HepG2 (cell line): ENCODE measurements around the gene CAPN7. TPM values are rescaled to one million over a fixed set of nuclear protein-coding genes. Genes with fewer than 3 reads are reported as not detected.

ENCODE experiments used
- ATM ChIP-seq: fragments of 450-650 bp; IDR thresholded peaks from 2 replicates; pipeline ENCODE4 v1.7.1; 2017; ENCODE audit warnings: mild to moderate bottlenecking, borderline replicate concordance
- CBX1 ChIP-seq: IDR thresholded peaks from one replicate; pipeline ENCODE4 v1.6.1; 2016; ENCODE audit warnings: antibody characterized with exemption, low read depth
- DDIT3 ChIP-seq: sonication (generic); formaldehyde crosslinking; IDR thresholded peaks from 2 replicates; pipeline ENCODE4 v1.4.0; 2020; ENCODE audit warnings: mild to moderate bottlenecking, missing genetic modification reagents
- EHMT2 ChIP-seq: fragments of 200-600 bp; sonication (generic); IDR thresholded peaks from 2 replicates; pipeline ENCODE4 v1.7.0; 2017; ENCODE audit warnings: antibody characterized with exemption, low read depth, low read length, borderline replicate concordance
- FLYWCH1 ChIP-seq: sonication (generic); formaldehyde crosslinking; IDR thresholded peaks from 2 replicates; pipeline ENCODE4 v1.8.1; 2023; ENCODE audit warnings: mild to moderate bottlenecking, missing genetic modification reagents
- FOXK2 ChIP-seq: fragments of 450-650 bp; IDR thresholded peaks from 2 replicates; pipeline ENCODE4 v1.6.1; 2016
- GTF2F1 ChIP-seq: fragments of 150-350 bp; IDR thresholded peaks from 2 replicates; pipeline ENCODE4 v1.6.1; 2014; ENCODE audit warnings: low read length
- HES4 ChIP-seq: sonication (generic); formaldehyde crosslinking; IDR thresholded peaks from 2 replicates; pipeline ENCODE4 v1.9.0; 2021; ENCODE audit warnings: mild to moderate bottlenecking, missing genetic modification reagents, borderline replicate concordance
- JARID2 ChIP-seq: sonication (generic); formaldehyde crosslinking; IDR thresholded peaks from 2 replicates; pipeline ENCODE4 v1.8.1; 2023; ENCODE audit warnings: missing genetic modification reagents, inconsistent platforms; ENCODE audit not compliant: insufficient replicate concordance
- KLF11 ChIP-seq: IDR thresholded peaks from 2 replicates; pipeline ENCODE4 v1.6.1; 2016; ENCODE audit warnings: missing compliant biosample characterization
- MBNL3 ChIP-seq: fragments of 250-450 bp; sonication (Bioruptor Pico); conservative IDR thresholded peaks from 2 replicates; pipeline ENCODE4 v1.8.0; 2022; ENCODE audit warnings: mild to moderate bottlenecking, inconsistent platforms
- NBN ChIP-seq: fragments of 450-650 bp; conservative IDR thresholded peaks from 2 replicates; pipeline ENCODE4 v1.6.1; 2017
- NFE2L1 ChIP-seq: sonication (generic); formaldehyde crosslinking; IDR thresholded peaks from 2 replicates; pipeline ENCODE4 v1.4.0; 2020; ENCODE audit warnings: missing genetic modification reagents, mild to moderate bottlenecking, borderline replicate concordance
- PRMT3 ChIP-seq: sonication (generic); formaldehyde crosslinking; IDR thresholded peaks from 2 replicates; pipeline ENCODE4 v1.8.1; 2022; ENCODE audit warnings: low read depth, mild to moderate bottlenecking, moderate library complexity, missing genetic modification reagents, borderline replicate concordance
- SAP130 ChIP-seq: IDR thresholded peaks from 2 replicates; pipeline ENCODE4 v1.6.1; 2016; ENCODE audit warnings: low read depth
- STAT6 ChIP-seq: sonication (generic); formaldehyde crosslinking; IDR thresholded peaks from 2 replicates; pipeline ENCODE4 v1.4.0; 2020; ENCODE audit warnings: missing genetic modification reagents, mild to moderate bottlenecking, borderline replicate concordance
- TEF ChIP-seq: sonication (generic); formaldehyde crosslinking; IDR thresholded peaks from 2 replicates; pipeline ENCODE4 v1.5.0; 2020; ENCODE audit warnings: missing genetic modification reagents
- TOE1 ChIP-seq: sonication (generic); formaldehyde crosslinking; IDR thresholded peaks from 2 replicates; pipeline ENCODE4 v1.4.0; 2020; ENCODE audit warnings: mild to moderate bottlenecking, missing genetic modification reagents
- YEATS4 ChIP-seq: sonication (generic); formaldehyde crosslinking; IDR thresholded peaks from 2 replicates; pipeline ENCODE4 v1.4.0; 2020; ENCODE audit warnings: missing genetic modification reagents, borderline replicate concordance
- ZC3H13 ChIP-seq: sonication (generic); formaldehyde crosslinking; IDR thresholded peaks from 2 replicates; pipeline ENCODE4 v1.8.1; 2023; ENCODE audit warnings: mild to moderate bottlenecking, missing genetic modification reagents, moderate library complexity
- ZNF263 ChIP-seq: sonication (generic); formaldehyde crosslinking; IDR thresholded peaks from 2 replicates; pipeline ENCODE4 v1.4.0; 2020; ENCODE audit warnings: missing genetic modification reagents
- ZNF296 ChIP-seq: sonication (generic); formaldehyde crosslinking; conservative IDR thresholded peaks from 2 replicates; pipeline ENCODE4 v1.5.0; 2020; ENCODE audit warnings: mild to moderate bottlenecking, missing genetic modification reagents
- ZNF564 ChIP-seq: sonication (generic); formaldehyde crosslinking; IDR thresholded peaks from 2 replicates; pipeline ENCODE4 v1.8.1; 2023; ENCODE audit warnings: mild to moderate bottlenecking, missing genetic modification reagents
- ZNF703 ChIP-seq: sonication (generic); formaldehyde crosslinking; IDR thresholded peaks from 2 replicates; pipeline ENCODE4 v1.5.1; 2020; ENCODE audit warnings: missing genetic modification reagents, mild to moderate bottlenecking, moderate library complexity, borderline replicate concordance
- ZNF709 ChIP-seq: sonication (generic); formaldehyde crosslinking; IDR thresholded peaks from 2 replicates; pipeline ENCODE4 v1.5.0; 2020; ENCODE audit warnings: mild to moderate bottlenecking, missing genetic modification reagents
- ZNF713 ChIP-seq: sonication (generic); formaldehyde crosslinking; IDR thresholded peaks from 2 replicates; pipeline ENCODE4 v1.4.0; 2020; ENCODE audit warnings: mild to moderate bottlenecking, missing genetic modification reagents
- ZNF800 ChIP-seq: sonication (generic); formaldehyde crosslinking; IDR thresholded peaks from 2 replicates; pipeline ENCODE4 v1.4.0; 2020; ENCODE audit warnings: missing genetic modification reagents
- ZZZ3 ChIP-seq: sonication (generic); formaldehyde crosslinking; IDR thresholded peaks from 2 replicates; pipeline ENCODE4 v1.4.0; 2020; ENCODE audit warnings: missing genetic modification reagents, mild to moderate bottlenecking, borderline replicate concordance
- polyA plus RNA-seq, 8 experiments: library from polyadenylated mRNA; depleted of rRNA in 3 of 8; stranded (reverse) in 7 of 8; unstranded in 1 of 8; fragments of >200 nt; fragmentation: Illumina TruSeq in 4 of 8; extraction: Trizol in 4 of 8; gene quantifications; 2 replicates each; pipeline versions ENCODE4 v1.2.1 to v1.2.3, GENCODE V29; 2011 to 2016; ENCODE audit warnings: low read depth in 4 of 8, missing spikeins in 1 of 8, mixed read lengths in 1 of 8; ENCODE audit not compliant: insufficient read depth in 1 of 8
- total RNA-seq, 5 experiments: library from RNA; depleted of rRNA; stranded (reverse); fragments of >200 nt; fragmentation: Illumina TruSeq; extraction: Trizol; gene quantifications; 2 replicates each; pipeline ENCODE4 v1.2.3, GENCODE V29; 2016; ENCODE audit warnings: low read depth in 1 of 5

CAPN7 gene
- total and polyA plus RNA-seq, 2 of the 13 experiments (the other 11 are each of a cell fraction or from before 2014, with no cell fraction given) = 16.7 to 36.8 TPM

DNA sequence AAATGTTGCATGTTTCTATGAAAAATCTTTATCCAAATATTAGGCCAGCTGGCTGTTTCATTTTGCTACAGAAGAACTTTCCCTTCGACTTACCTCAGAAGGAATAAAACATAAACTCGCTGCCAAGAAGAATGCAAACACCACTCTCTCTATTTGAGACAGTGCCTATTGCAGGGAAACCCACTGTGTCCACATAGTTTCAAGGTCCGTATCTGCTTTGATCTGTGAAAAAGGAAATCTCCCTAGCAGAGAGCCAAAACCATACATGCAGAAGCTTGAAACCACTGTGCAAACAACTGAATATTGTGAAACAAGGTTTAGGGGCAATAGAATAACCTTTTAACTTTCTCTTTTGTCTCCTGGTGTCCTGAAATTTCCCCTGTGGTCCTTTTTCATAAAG is 35.0 kb upstream of the CAPN7 start (continued):
- TF ChIP-seq STAT6 (CRISPR knock-in tag) (peak; percentile 61; the same call in 1 of the 2 replicates), SAP130 (CRISPR knock-in tag) (peak; percentile 89), DDIT3 (CRISPR knock-in tag) (peak; percentile 72; the same call in 1 of the 2 replicates), KLF11 (CRISPR knock-in tag) (0 out of 2 replicates have a peak, but pooled peaks have one; percentile 56), ZC3H13 (CRISPR knock-in tag) (no peak), TEF (CRISPR knock-in tag) (no peak), ZZZ3 (CRISPR knock-in tag) (no peak), JARID2 (CRISPR knock-in tag) (no peak), NBN (no peak), ZNF263 (CRISPR knock-in tag) (no peak), TOE1 (CRISPR knock-in tag) (peak; percentile 84; the same call in 1 of the 2 replicates), EHMT2 (peak; percentile 58; the same call in 1 of the 2 replicates), NFE2L1 (CRISPR knock-in tag) (no peak), CBX1 (no peak), FLYWCH1 (no peak), ZNF296 (CRISPR knock-in tag) (no peak), ZNF564 (0 out of 2 replicates have a peak, but pooled peaks have one; percentile 32), ATM (no peak), ZNF703 (0 out of 2 replicates have a peak, but pooled peaks have one; percentile 55), HES4 (no peak), ZNF713 (CRISPR knock-in tag) (no peak), MBNL3 (CRISPR knock-in tag) (no peak), FOXK2 (peak; percentile 40; the same call in 1 of the 2 replicates), YEATS4 (CRISPR knock-in tag) (peak; percentile 41; the same call in 1 of the 2 replicates), ZNF800 (CRISPR knock-in tag) (no peak; the same call in 1 of the 2 replicates), PRMT3 (CRISPR knock-in tag) (no peak), GTF2F1 (no peak), ZNF709 (CRISPR knock-in tag) (no peak)
